DND-41 (cell line): ENCODE measurements around the gene RGS12.

Source experiments
- ATAC-seq: fragments of 200-7000 bp; cut with Tn5 transposase; 3 replicates; pipeline ENCODE4 v1.9.1; 2021; ENCODE audit warnings: low read depth; ENCODE audit not compliant: insufficient read depth
- DNase-seq: peaks from one replicate; pipeline ENCODE4 v3.0.0-alpha.2; 2020
- H2AFZ ChIP-seq: 2 replicates; pipeline ENCODE4 v1.6.0; 2012; ENCODE audit warnings: low read depth, low read length
- H3K27ac ChIP-seq: 2 replicates; pipeline ENCODE4 v1.5.1; 2012; ENCODE audit warnings: low read length, inconsistent platforms
- H3K27me3 ChIP-seq: fragments of 200-600 bp; sonication (generic); 2 replicates; pipeline ENCODE4 v1.6.0; 2012; ENCODE audit warnings: low read length, mild to moderate bottlenecking, inconsistent platforms; ENCODE audit not compliant: insufficient read depth, poor library complexity
- H3K36me3 ChIP-seq: 2 replicates; pipeline ENCODE4 v1.5.1; 2012; ENCODE audit warnings: low read length, inconsistent platforms; ENCODE audit not compliant: insufficient read depth
- H3K4me1 ChIP-seq: 2 replicates; pipeline ENCODE4 v1.5.1; 2012; ENCODE audit warnings: mild to moderate bottlenecking, low read length; ENCODE audit not compliant: insufficient read depth
- H3K4me2 ChIP-seq: 2 replicates; pipeline ENCODE4 v1.6.0; 2012; ENCODE audit warnings: mild to moderate bottlenecking, moderate library complexity, low read length, inconsistent platforms; ENCODE audit not compliant: insufficient read depth
- H3K4me3 ChIP-seq, 2 experiments: fragments of 200-600 bp in 1 of 2; shearing (Covaris generic) in 1 of 2; 2 replicates each; pipeline ENCODE4 v1.5.1; 2012 to 2016; ENCODE audit warnings: inconsistent platforms in 2 of 2, low read length in 2 of 2, mild to moderate bottlenecking in 2 of 2, low read depth in 1 of 2, moderate library complexity in 1 of 2
- H3K79me2 ChIP-seq: 2 replicates; pipeline ENCODE4 v1.6.0; 2012; ENCODE audit warnings: low read length, inconsistent platforms; ENCODE audit not compliant: insufficient read depth
- H3K9ac ChIP-seq: 2 replicates; pipeline ENCODE4 v1.6.0; 2012; ENCODE audit warnings: low read depth, mild to moderate bottlenecking, inconsistent platforms, low read length, moderate library complexity
- H3K9me3 ChIP-seq: 2 replicates; pipeline ENCODE4 v1.5.1; 2012; ENCODE audit warnings: low read length, moderate library complexity, mild to moderate bottlenecking, inconsistent platforms; ENCODE audit not compliant: insufficient read depth, severe bottlenecking
- H4K20me1 ChIP-seq: 2 replicates; pipeline ENCODE4 v1.6.0; 2012; ENCODE audit warnings: low read length; ENCODE audit not compliant: insufficient read depth
- CTCF ChIP-seq: IDR thresholded peaks from 2 replicates; pipeline ENCODE4 v1.5.1; 2012; ENCODE audit warnings: borderline replicate concordance, low read length, moderate library complexity, mild to moderate bottlenecking; ENCODE audit not compliant: poor library complexity, severe bottlenecking; ENCODE audit errors: extremely low read depth
- EZH2 ChIP-seq: IDR thresholded peaks from 3 replicates; pipeline ENCODE4 v1.6.1; 2012; ENCODE audit warnings: borderline replicate concordance, low read depth, mild to moderate bottlenecking, moderate library complexity, low read length, inconsistent platforms; ENCODE audit not compliant: severe bottlenecking

RGS12 gene

GRCh38 chr4:3321295-3321889, 28.6 kb downstream of the RGS12 start:
- no peaks in the 10 kb centered on the region for H3K36me3 ChIP-seq
- ATAC-seq = no peak
- no peaks in the 10 kb centered on the region for H3K4me1 ChIP-seq
- no peaks in the 10 kb centered on the region for H3K9me3 ChIP-seq
- TF ChIP-seq EZH2 (no peak), CTCF (no peak)
- no peak for DNase-seq
- no peaks in the 10 kb centered on the region for H3K79me2 ChIP-seq
- H3K4me2 ChIP-seq = no peak overlapping the region
- H3K9ac ChIP-seq = no peak overlapping the region
- no peak overlapping the region for H3K4me3 ChIP-seq
- no peaks in the 10 kb centered on the region for H3K27me3 ChIP-seq
- no peak overlapping the region for H3K27ac ChIP-seq
- H4K20me1 ChIP-seq = peaks cover 61% of the 10 kb centered on the region
- no peak overlapping the region for H2AFZ ChIP-seq

- no peak for DNase-seq
Measured at GRCh38 chr4:3322059-3322550, 29.3 kb downstream of the RGS12 start.

GRCh38 chr4:3323071-3323481, 30.3 kb downstream of the RGS12 start:
- no peak overlapping the region for H3K4me2 ChIP-seq
- TF ChIP-seq EZH2 = no peak
- TF ChIP-seq CTCF = no peak
- H2AFZ ChIP-seq = no peak overlapping the region
- H4K20me1 ChIP-seq = peaks cover 47% of the 10 kb centered on the region
- DNase-seq = no peak
- H3K27me3 ChIP-seq = no peaks in the 10 kb centered on the region
- H3K36me3 ChIP-seq = no peaks in the 10 kb centered on the region
- H3K4me1 ChIP-seq = no peaks in the 10 kb centered on the region
- H3K9me3 ChIP-seq = no peaks in the 10 kb centered on the region
- H3K27ac ChIP-seq = no peak overlapping the region
- no peak for ATAC-seq
- no peak overlapping the region for H3K4me3 ChIP-seq
- no peaks in the 10 kb centered on the region for H3K79me2 ChIP-seq
- no peak overlapping the region for H3K9ac ChIP-seq

More at GRCh38 chr4:3322059-3322550, 29.3 kb downstream of the RGS12 start:
- Histone ChIP-seq H3K79me2 (no peaks in the 10 kb centered on the region), H3K27ac (no peak overlapping the region), H3K27me3 (no peaks in the 10 kb centered on the region), H4K20me1 (peaks cover 54% of the 10 kb centered on the region), H3K9ac (no peak overlapping the region), H3K4me2 (no peak overlapping the region), H2AFZ (no peak overlapping the region), H3K4me1 (no peaks in the 10 kb centered on the region), H3K4me3 (no peak overlapping the region), H3K36me3 (no peaks in the 10 kb centered on the region), H3K9me3 (no peaks in the 10 kb centered on the region)
- no peak for ATAC-seq
- TF ChIP-seq CTCF (no peak), EZH2 (no peak)
